KG1 (cell line): Measurements from ENCODE around the gene CLEC18B.
"Not testable (repeated sequence)": the region's sequence is repeated elsewhere in the genome, so short reads cannot be mapped to it uniquely, and the experiment has no call there.

Experiments
- DNase-seq: peaks from one replicate; lab custom pipeline; 2025; lab: John Stamatoyannopoulos, UW

Gene CLEC18B

GRCh38 chr16:74406600-74407361 is 14.5 kb downstream of the CLEC18B start:
- DNase-seq = not testable (repeated sequence)

- DNase-seq = not testable (repeated sequence)
These were observed 16.9 kb downstream of the CLEC18B start for GRCh38 chr16:74404148-74404933.

GRCh38 chr16:74400238-74400637 is 21.0 kb downstream of the CLEC18B start:
- DNase-seq = not testable (repeated sequence)

- not testable (repeated sequence) for DNase-seq
These were observed 22.9 kb downstream of the CLEC18B start for GRCh38 chr16:74398212-74398895.

GRCh38 chr16:74396521-74397017 is 24.7 kb downstream of the CLEC18B start:
- DNase-seq = not testable (repeated sequence)

GRCh38 chr16:74394604-74395003 is 26.7 kb downstream of the CLEC18B start:
- not testable (repeated sequence) for DNase-seq

GRCh38 chr16:74394131-74394530 is 27.1 kb downstream of the CLEC18B start:
- DNase-seq = not testable (repeated sequence)

- DNase-seq = not testable (repeated sequence)
These were observed 29.7 kb downstream of the CLEC18B start for GRCh38 chr16:74391454-74392050.

GRCh38 chr16:74382339-74383034 is 38.8 kb downstream of the CLEC18B start:
- peak; percentile 58 for DNase-seq

- DNase-seq = not testable (repeated sequence)
These were observed 47.5 kb downstream of the CLEC18B start for GRCh38 chr16:74373847-74374184.

GRCh38 chr16:74372953-74373846 is 48.1 kb downstream of the CLEC18B start:
- DNase-seq = no peak

GRCh38 chr16:74372369-74372768 is 48.9 kb downstream of the CLEC18B start:
- no peak for DNase-seq

- DNase-seq = not testable (repeated sequence)
These were observed 50.7 kb downstream of the CLEC18B start for GRCh38 chr16:74370338-74371135.

- DNase-seq = peak; percentile 98
These were observed 53.0 kb downstream of the CLEC18B start for GRCh38 chr16:74368002-74368911.

GRCh38 chr16:74367469-74368001 is 53.7 kb downstream of the CLEC18B start:
- DNase-seq = peak; percentile 82

- DNase-seq = not testable (repeated sequence)
These were observed 59.4 kb downstream of the CLEC18B start for GRCh38 chr16:74361646-74362610.
